ENCODE results near the gene LZTFL1. TPM values are rescaled to one million over a fixed set of nuclear protein-coding genes. Genes with fewer than 3 reads are reported as not detected.
A peak's percentile ranks its signal among the peaks of the same experiment; 100 is the strongest.

Gene LZTFL1
- total RNA-seq, 2 donors from 2014 or later = 12.5 to 14.5 TPM

- Histone ChIP-seq H3K4me1 (peaks cover 41% of the 10 kb centered on the region), H3K36me3 (replicated peaks in 1 of 2; ENCODE audit: insufficient read depth in 1 of 2, low read depth in 2 of 2) (no peaks in the 10 kb centered on the region), H3K27ac (peak overlapping the region; percentile 44 to 78 (median 61)), H3K27me3 (peaks cover 0 to 9% of the 10 kb centered on the region in 2 donors), H3K9me3 (no peaks in the 10 kb centered on the region), H3K4me3 (no peak overlapping the region)
- no peak for TF ChIP-seq CTCF (IDR thresholded peaks at IDR 0.05)
- TF ChIP-seq POLR2A (IDR thresholded peaks at IDR 0.05) = no peak
- WGBS, 2 donors = 90% methylated on average over 5 of the region's 5 CpGs
- ATAC-seq (no peak), DNase-seq (no peak)
- intact Hi-C loops (cut with DNase I) = no loop called here
These were observed 47.8 kb downstream of the LZTFL1 start for GRCh38 chr3:45794177-45794560.

- intact Hi-C loops (cut with DNase I) = no loop called here
- no peaks in the 10 kb centered on the region for H3K9me3 ChIP-seq
- H3K36me3 ChIP-seq (replicated peaks in 1 of 2; ENCODE audit: insufficient read depth in 1 of 2, low read depth in 2 of 2) = no peaks in the 10 kb centered on the region
- TF ChIP-seq POLR2A (IDR thresholded peaks at IDR 0.05) (peak in 1 of 3 donors; percentile 29), CTCF (IDR thresholded peaks at IDR 0.05) (peak in 1 of 7 experiments; percentile 8)
- WGBS, 2 donors = 40 to 46% methylated on average over 9 of the region's 9 CpGs
- no peak overlapping the region for H3K4me3 ChIP-seq
- DNase-seq (peak; percentile 36 to 62 (median 48)), ATAC-seq (peak; percentile 78)
- H3K27ac ChIP-seq = peak overlapping the region; percentile 44 to 78 (median 61)
- H3K27me3 ChIP-seq = peaks cover 0 to 9% of the 10 kb centered on the region in 2 donors
- peaks cover 41% of the 10 kb centered on the region for H3K4me1 ChIP-seq
These were observed 48.3 kb downstream of the LZTFL1 start for GRCh38 chr3:45793482-45794176.

GRCh38 chr3:45792516-45793172 is 49.3 kb downstream of the LZTFL1 start:
- H3K4me3 ChIP-seq = no peak overlapping the region
- H3K27ac ChIP-seq = peak overlapping the region in 3 of 4 donors; percentile 18 to 78 (median 72)
- no peaks in the 10 kb centered on the region for H3K36me3 ChIP-seq (replicated peaks in 1 of 2; ENCODE audit: insufficient read depth in 1 of 2, low read depth in 2 of 2)
- intact Hi-C loops (cut with DNase I) = no loop called here
- no peaks in the 10 kb centered on the region for H3K9me3 ChIP-seq
- H3K27me3 ChIP-seq = peaks cover 0 to 9% of the 10 kb centered on the region in 2 donors
- TF ChIP-seq CTCF (IDR thresholded peaks at IDR 0.05) = no peak
- TF ChIP-seq POLR2A (IDR thresholded peaks at IDR 0.05) = no peak
- WGBS, 2 donors = 60 to 74% methylated on average over 2 to 7 of the region's 7 CpGs
- ATAC-seq (no peak), DNase-seq (no peak)
- H3K4me1 ChIP-seq = peaks cover 41% of the 10 kb centered on the region

GRCh38 chr3:45792036-45792435 is 49.9 kb downstream of the LZTFL1 start:
- ATAC-seq (no peak), DNase-seq (no peak)
- intact Hi-C loops (cut with DNase I) = no loop called here
- Histone ChIP-seq H3K4me3 (no peak overlapping the region), H3K27me3 (peaks cover 0 to 8% of the 10 kb centered on the region in 2 donors), H3K36me3 (replicated peaks in 1 of 2; ENCODE audit: insufficient read depth in 1 of 2, low read depth in 2 of 2) (no peaks in the 10 kb centered on the region), H3K27ac (peak overlapping the region in 2 of 4 donors; percentile 72 to 78), H3K4me1 (peaks cover 39% of the 10 kb centered on the region), H3K9me3 (no peaks in the 10 kb centered on the region)
- 66 to 81% methylated on average over 2 of the region's 2 CpGs for WGBS, 2 donors
- TF ChIP-seq POLR2A (IDR thresholded peaks at IDR 0.05) (no peak), CTCF (IDR thresholded peaks at IDR 0.05) (no peak)

Data from body of pancreas (tissue), 4 donors.